HuH-7.5 (cell line): Measurements from ENCODE around the gene MTHFR.

ENCODE experiments used
- DNase-seq: peaks from one replicate; pipeline ENCODE4 v3.0.0; 2011; ENCODE audit warnings: low spot score

Gene MTHFR

DNA sequence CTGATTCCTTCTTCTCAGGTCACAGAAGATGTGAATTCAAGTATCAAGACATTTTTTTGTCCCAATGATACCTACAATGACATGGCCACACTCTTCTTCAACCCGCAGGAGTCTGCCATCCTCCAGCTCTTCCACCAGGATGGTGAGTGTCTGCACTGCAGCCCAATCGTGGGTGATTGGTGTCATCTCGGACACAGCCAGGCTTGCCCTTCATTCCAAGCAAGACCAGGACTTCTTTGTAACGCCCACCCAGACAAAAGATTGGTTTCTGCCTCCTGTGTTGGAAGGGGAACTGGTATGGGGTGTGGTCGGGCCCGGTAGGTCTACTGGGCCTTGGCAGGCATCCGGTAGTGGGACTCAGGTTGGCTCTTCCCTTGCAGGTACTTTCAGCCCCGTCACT is 27.7 kb upstream of the MTHFR start:
- DNase-seq: no peak

DNA sequence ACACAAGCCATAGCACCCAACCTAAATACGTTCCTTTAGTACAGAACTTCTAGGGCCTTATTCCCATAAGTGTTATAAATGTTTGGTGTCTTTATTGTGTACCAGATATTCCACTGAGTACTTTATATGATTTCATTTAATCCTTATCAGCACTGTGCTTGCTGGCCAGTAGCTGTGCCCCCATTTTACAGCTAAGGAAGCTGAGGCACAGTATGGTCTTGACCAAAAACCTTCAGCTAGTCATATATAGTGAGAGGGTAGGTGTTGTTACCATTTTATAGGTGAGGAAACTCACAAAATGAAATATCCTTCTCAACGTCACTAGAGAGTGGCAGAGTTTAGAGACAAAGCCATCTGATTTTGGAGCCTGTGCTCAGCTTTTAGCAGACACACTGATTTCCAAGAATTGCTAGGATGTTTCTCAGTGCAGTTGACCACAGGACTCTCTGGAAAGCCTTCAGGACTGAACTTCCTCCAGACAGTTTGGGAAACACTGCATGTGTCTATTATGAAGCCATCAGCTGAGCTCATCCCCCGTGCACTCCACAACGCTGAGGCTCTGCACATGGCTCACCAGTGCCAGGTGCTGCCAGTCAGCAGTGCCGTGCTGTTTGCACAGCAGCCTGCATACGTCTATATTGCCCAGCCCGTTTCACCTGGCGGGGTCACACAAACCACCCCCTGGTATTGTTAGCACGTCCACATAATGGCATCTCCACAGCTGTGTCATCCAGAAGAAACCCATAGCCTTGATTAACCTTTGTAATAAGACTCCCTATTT is 26.4 kb upstream of the MTHFR start:
- no peak for DNase-seq

DNA sequence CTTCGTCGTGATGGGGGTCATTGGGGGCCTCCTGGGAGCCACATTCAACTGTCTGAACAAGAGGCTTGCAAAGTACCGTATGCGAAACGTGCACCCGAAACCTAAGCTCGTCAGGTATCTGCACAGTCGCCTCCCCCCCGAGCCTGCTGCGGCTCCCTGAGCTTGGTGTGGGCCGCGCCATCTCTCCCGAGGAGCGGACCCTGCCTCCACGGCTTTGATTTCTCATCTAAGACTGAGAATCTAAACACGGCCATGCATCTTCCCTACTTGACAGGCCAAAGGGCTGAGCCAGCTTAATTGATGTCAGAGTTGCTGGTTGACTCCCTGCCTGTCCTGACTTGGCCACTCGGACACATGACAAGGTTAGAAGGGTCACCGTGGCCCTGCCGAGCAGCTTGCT is 22.7 kb upstream of the MTHFR start:
- no peak for DNase-seq

DNA sequence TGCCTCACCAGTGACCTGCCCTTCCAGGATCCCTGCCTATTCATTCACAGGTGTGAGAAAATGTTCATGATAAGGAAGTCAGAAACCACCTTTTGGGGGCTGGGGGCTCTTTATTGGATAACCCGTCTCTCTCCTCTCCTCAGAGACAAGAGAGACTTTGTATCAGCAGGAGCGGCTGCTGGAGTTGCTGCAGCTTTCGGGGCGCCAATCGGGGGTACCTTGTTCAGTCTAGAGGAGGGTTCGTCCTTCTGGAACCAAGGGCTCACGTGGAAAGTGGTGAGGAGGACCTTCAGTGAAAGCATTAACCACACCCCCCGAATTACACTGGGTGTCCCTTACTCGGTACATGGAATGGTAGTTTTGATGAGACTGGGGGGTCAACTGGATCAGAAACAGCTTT is 21.2 kb upstream of the MTHFR start:
- DNase-seq: no peak

DNA sequence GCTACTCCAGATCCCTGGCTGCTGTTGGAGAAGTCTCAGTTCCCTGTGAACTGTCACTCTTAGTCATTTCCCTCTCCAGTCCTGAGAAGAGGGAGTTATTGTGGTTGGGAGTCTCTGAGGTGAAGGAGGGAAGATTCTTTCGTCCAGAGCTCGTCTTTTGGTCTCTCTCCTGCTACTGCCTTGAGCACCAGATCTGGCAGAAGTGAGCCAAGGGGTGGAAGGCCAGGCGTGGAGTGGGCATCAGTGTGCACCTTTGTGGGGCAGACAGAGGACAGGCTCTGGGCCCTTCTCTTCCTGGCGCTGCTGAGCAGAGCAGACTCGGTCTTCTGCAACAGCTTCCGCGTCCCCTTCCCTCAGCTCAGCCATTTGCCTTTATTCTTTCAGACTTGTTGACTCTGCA is 19.4 kb upstream of the MTHFR start:
- DNase-seq: no peak

DNA sequence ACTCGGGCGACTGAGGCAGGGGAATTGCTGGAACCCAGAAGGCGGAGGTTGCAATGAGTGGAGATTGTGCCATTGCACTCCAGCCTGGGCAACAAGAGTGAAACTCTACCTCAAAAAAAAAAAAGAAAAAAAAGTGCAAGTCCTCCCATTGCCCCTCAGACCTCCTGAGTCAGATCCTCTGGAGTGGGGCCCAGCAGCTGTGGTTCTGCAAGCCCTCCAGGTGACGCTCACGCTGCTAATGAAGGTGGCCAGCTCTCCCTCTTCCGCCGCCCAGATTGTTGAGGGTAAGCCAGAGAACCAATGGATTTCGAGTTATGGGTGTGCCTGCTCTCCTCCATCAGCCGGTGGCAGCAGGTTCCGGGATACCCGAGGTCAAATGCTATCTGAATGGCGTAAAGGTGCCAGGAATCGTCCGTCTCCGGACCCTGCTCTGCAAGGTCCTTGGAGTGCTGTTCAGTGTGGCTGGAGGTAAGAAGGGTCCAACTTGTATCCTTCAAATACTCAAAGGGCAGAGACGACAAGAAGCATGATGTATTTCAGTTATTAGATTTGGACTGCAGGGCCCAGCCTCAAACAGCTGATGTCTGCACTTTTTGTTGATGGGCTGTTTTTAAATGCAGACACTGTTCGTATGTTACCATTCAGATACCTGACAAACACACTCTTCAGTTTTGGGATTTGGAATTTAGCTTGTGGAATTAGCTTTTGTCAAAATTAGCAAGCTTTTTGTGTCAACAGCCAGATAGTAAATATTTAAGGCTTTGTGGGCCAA is 17.8 kb upstream of the MTHFR start:
- no peak for DNase-seq

DNA sequence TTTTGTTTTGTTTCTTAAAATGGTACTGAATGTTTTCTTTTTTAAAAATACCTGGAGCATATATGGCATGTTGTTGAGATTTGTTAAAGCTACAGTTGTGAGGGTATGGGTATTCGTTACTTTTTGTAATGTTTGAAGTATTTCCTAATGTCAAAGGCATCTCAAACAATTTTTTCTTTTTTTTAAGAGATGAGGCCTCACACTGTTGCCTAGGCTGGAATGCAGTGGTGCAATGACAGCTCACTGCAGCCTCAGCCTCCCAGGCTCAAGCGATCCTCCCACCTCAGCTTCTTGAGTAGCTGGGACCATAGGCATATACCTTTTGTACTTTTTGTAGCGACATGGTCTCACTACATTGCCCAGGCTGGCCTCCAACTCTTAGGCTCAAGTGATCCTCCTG is 16.3 kb upstream of the MTHFR start:
- DNase-seq: no peak

DNA sequence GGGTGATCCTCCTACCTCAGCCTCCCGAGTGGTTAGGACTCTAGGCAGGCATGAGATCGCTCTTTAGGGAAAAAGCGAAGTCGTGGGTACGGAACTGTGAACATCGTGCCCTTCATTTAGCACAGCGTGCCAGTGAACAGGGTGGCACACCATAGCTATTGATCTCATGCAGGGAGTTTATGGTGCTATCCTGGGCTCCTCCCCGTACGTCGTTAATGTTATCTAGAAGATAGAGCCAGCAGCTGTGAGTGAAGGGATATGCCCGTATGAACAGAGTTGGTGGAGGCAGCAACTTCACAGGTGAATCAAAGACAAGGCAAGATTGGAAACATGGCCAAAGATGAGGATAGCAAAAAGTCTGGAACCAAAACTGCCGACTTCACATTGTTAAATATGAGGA is 11.4 kb upstream of the MTHFR start:
- no peak for DNase-seq

DNA sequence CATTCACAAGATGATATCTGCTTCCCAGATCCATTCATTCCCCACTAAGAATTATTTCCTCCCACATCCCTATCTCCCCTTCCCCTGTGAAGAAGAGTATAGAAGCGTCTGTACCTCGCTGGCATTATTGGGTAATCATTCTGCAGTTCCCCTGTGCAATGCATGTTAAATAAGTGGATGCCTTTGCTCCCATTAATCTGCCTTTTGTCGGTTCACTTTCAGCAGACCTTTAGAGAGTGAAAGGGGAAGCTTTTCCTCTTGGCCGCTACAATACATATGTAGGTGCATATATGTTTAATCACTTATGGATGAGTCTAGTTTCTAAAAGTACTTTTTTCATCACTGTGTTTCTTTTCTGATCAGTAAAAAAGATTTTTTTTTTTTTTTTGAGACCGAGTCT is 7.3 kb upstream of the MTHFR start:
- no peak for DNase-seq

DNA sequence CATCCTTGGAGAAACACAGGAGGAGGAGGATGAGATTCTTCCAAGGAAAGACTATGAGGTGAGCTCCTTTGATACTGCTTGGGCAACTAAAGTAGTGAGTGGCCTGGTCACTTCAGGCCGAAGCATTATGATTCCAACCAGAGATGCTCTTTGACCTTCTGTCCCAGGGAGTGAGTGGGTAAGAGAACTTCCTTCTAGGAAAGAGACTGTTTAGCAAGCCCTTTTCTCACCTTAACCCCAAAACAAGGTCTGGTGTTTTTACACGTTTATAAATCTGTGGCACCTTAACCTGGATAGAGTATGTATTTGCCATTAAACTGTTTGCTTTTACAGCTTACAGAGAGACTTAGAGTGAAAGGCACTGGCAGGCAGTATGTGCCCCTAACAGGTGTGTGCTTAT is 1.4 kb upstream of the MTHFR start:
- no peak for DNase-seq

DNA sequence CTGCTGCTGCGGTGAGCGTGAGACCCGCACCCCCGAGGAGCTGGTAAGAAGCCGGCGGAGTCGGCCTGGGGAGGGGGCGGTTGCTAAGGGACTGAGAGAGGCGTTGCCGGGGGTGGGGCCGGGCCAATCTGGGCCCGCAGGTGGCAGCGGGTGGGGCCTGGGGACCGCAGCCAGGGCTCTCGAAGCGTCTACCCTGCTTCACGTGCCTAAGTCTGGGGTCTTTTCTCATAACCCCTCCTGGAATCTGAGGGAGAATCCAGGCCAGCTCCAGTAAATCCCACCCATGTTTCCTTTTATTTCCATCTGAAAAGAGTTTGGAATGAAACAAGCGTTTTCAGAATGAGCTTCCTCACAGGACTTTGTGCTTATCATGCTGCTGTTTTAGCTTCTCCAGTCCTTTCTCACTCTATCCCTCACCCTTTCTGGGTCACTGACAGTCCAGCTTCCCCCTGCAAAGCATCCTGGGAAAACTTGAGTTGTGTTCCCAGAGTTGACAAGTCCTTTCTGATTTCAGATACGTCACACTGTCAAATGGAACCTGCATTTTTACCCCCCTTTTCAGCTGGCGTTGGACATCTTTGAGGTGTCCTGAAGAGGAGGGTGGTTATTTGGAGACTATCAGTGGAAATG is 658 bp upstream of the MTHFR start:
- no peak for DNase-seq

DNA sequence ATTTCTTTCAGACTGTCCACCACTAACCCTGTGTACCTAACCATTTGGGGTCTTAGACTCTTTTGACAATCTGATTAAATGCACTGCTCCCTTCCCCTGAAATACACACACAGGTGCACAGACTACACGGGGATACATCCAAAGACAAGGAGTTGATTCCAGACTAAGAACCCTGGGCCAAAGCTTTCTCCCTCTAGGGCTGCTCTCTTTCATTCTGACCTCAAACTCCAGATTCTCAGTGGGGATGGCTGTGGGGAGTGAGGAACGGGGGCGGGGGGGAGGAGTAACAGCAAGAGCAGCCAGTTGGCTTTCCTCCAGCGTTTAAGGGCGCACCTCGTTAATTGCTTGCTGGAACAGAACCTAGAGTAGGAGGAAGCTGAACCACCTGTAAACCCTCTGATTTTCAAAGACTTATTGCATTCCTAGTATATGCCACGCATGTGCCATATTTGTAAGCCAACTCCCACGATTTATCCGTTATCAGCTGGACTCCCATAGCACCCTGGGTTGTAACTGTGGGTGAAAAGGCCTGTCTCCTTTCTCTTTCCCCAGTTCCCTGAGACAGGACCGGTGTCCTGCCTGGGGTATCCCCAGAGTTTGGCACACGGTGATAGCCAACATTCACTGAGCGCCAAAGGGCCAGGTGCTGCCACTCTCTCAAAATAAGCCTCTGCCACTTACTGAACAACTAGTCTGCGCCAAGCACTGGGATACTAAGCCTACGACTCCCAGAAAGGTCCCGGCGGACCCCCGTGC is 920 bp downstream of the MTHFR start:
- no peak for DNase-seq

DNA sequence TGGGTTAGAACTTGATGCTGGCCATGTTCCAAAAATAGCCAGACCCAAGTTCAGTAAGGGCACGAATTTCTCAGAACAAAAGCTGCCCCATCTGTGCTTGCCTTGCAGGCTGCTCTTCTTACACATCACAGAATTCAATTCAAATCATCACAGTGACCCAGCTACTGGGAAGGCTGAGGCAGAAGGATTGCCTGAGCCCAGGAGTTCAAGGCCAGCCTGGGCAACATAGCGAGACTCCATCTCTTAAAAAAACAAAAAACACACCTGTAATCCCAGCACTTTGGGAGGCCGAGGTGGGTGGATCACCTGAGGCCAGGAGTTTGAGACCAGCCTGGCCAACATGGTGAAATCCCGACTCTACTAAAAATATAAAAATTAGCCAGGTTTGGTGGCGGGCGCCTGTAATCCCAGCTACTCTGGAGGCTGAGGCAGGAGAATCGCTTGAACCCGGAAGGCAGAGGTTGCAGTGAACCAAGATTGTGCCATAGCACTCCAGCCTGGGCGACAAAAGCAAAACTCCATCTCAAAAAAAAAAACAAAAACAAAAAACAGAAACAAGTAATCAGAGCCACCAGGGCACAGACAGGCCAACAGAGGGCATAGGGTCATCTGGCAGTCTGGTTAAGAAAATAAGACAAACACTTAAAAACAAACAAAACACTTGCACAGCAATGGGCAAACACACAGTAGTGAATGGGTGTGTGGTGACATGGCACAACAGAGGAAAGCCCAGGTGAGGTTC is 1.7 kb downstream of the MTHFR start:
- DNase-seq: peak; percentile 38

DNA sequence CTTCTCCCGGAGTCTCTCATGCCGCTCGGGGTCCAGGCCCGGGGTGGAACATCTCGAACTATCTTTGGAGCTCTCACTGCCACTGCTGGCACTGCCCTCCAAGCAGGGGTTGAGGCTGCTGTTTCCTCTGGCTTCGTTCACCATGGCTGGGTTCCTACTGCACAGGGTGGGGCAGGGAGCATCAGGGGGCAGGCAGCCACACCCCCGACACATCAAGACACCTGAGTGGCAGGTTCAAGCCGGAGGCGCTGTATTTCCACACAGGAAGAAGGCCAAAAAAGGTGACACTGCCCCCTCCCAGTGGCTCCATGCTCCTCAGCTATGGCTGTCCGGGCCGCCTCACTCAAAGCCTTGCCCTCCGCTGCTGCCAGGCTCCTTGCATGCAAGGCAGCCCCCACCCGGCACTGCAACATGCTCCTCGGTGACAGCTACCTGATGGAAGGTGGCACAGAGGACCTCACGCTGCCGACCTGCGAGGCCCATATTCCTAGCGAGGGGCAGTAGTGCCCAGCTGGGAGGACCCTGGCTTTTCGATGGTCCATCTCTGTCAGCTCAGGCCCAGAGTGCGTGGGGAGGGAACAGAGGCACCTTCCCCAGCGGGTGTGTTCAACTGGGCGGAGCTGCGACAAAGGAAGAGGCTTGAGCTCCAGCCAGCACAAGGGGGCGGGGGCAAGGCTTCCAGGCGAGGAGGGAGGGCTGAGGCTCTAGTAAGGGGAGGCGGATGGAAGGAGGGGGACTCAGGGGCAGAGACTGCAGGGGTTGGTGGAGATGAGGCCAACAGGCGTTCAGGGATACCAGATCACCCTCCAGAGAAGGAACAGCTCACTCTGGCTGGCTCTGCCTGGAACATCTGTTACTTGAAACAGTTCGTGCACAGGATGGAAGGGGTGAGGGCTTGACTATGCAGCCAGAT is 2.5 kb downstream of the MTHFR start:
- no peak for DNase-seq

DNA sequence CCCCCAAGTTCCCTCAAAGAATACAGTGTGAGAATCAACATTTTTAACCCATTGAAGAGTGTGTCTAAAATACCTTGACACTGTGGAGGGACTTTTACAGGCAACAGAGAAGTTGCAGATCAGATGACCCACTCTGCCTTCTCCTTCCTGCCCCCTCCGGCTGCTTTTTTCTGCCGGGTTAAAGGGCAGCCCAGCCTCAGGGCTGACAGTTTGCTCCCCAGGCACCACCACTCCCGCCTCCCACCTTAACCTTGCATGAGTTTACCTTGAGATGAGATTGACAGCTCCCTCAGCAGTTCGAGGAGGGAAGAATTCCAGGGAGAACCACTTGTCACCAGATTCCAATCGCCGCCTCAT is 3.2 kb downstream of the MTHFR start:
- no peak for DNase-seq

DNA sequence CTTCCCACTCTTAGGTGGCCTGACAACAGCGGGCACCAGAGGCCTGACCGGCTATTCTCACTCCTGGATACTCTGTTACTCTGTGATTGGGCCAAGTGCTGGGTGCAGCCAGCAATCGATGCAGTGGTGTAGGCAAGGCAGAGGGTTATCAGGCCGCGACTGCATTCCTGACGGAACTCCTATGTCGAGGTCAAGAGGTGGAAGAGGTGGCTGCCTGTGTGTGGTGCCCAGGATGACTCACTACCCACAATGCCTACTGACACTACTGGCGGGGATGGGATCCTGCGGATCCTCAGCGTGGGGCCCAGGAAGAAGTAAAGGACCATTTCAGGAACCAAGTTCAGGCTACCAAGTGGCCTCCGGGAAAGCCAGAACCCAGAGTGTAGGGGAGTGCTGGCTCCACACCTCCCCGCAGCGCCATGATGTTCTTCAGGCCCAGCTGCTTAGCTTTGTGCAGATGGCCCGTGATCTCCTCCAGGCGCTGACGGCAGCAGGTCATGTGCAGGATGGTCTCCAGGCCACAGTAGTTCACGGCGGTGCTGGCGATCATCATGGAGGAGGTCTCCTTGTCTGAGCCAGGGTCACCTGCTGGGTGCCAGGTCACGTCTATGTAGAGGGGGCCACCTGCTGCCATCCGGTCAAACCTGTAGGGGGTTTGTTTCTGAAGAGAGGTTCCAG is 4.9 kb downstream of the MTHFR start:
- DNase-seq: no peak

DNA sequence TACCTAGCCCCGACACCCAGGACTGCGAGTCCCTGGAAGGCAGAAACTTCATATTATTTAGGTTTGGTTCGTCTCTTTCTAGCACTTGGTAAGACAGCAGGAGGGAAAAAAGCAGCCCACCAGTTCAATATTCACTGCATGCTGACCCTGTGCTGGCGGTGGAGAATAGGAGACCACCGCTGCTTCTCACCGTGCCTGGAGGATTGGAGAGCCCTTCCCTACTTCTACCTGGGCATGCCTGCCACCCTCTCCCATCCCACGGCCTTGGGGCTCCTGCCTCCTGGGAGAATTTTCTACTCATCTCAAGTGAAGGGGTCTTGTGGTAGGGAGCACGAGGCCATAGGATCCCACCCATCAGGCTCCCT is 5.4 kb downstream of the MTHFR start:
- no peak for DNase-seq

DNA sequence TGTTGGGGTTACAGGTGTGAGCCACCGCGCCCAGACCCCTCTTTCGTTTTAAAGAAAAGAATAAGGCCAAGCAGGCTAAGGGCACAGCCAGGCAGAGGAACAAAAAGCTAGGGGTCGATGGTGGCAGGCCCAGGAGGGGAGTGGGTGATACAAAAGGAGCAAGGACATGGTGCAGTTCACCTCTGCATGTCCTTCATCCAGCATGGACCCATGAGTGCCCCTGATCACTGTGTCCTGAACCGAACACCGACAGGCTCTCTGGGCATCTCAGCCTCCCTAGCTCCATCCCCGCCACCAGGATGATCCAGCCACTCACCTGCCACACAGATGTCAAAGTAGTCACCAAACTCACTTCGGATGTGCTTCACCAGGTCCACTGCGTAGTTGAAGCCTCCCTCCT is 5.9 kb downstream of the MTHFR start:
- no peak for DNase-seq

DNA sequence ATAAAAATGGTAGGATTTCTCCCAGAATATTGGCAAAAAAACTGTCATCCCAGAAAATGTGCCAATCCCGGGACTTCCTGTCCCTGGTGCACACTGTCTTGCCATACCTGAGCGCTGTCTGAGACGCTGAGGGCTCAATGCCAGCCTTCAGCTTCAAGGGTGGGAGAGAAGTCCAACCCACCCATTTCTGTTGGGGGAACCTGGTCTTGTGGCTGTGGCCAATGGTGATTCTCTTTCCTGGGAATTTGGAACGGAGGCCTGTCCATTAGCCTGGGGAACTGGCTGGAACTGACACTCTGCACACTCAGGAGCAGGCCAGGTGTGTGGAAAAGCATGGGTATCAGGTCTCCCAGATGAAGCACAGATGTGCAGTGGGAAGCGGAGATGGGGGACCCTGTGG is 6.7 kb downstream of the MTHFR start:
- DNase-seq: no peak

DNA sequence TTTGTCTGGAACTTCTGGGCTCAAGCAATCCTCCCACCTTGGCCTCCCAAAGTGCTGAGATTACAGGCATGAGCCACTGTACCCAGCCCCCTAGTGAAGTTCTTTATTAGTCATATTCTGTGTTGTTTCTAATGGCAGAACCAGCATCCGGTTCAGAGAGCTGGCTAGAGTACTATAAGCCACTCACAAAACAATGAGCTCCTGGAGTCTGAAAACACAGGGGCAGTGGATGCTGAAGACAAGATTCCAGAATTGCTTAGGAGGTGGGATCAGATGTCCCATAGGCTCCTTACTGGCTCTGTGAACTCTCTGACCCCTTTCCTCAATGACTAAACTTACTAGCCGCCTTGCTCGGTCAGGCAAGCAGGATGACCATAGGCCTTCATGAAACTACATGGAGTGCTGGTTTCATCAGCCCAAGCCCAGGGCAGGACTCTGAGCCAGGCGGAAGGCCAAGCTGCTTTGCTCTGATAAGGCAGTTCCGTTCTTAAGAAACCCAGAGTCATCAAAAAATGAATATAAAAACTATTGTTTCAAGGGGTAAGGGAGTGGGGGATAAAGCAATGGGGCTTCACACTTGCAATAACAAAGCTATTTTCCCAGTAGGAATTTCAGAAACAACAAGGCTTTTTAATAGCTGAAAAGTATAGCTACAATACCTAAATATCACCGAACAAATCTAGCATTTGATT is 8.1 kb downstream of the MTHFR start:
- DNase-seq: no peak
